HK-2 (cell line): ENCODE measurements around the gene CLEC3A.
"Not testable (repeated sequence)": the region's sequence is repeated elsewhere in the genome, so short reads cannot be mapped to it uniquely, and the experiment has no call there.

Experiments used
- DNase-seq: peaks from one replicate; pipeline ENCODE4 v3.0.0-alpha.2; 2018; ENCODE audit not compliant: unreplicated experiment

Gene CLEC3A

DNA sequence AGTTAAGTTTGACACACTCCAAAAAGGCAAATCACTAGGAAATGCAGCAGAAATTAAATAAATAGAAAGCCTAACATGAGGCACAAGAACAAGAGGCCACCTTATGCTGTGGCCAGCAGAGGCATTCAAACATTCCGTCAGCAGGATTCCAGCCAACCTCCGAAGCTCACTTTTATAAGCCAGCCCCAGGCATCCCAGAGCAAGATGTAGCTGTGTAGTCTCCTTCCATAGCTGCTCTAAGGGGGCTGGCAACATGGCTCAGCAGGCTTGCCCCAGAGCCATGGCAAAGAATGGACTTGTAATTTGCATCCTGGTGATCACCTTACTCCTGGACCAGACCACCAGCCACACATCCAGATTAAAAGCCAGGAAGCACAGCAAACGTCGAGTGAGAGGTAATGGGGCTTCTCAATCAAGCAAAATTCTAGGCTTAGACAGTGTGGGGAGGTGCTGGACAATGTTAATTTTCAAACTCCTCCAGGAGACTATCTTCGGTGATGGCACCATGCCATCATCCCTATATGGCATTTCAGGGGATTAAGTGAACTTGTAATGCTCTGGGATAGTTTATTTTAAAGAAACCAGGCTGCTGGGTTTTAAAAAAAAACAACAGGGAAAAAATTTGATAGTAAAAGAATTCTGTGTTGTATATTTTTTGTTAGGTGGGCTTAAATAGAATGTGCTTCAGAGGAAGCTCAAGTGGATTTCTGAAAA, at the start of gene CLEC3A:
TSS of gene CLEC3A (plus strand) at position 202 of the 714 bp plus-strand sequence. CDS start at position 281, 79 bp downstream.
- DNase-seq, result no peak

GRCh38 chr16:77974883-77975282, 47.5 kb upstream of the CLEC3A start:
- peak; percentile 8 for DNase-seq

- no peak for DNase-seq
Measured at GRCh38 chr16:77975942-77976341, 46.4 kb upstream of the CLEC3A start.

- DNase-seq, result no peak
Measured at GRCh38 chr16:77977339-77977738, 45.0 kb upstream of the CLEC3A start.

DNA sequence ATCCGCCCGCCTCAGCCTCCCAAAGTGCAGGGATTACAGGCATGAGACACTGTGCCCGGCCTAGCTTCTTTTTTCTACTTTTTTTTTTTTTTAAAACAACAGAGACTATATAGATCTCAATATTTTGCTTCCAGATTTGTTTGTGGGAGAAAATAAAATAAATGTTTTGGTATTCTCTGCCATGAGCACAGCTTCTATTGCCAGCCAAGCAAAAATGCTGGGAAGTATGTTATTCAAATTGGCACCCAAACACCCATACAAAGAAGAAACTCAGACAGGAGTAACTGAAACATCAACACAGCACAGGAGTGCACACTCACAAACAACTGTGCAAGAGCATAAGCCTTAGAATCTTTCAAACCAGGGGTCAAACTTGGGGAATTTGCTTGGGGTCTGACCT, 37.2 kb upstream of the CLEC3A start:
- DNase-seq, result no peak

DNA sequence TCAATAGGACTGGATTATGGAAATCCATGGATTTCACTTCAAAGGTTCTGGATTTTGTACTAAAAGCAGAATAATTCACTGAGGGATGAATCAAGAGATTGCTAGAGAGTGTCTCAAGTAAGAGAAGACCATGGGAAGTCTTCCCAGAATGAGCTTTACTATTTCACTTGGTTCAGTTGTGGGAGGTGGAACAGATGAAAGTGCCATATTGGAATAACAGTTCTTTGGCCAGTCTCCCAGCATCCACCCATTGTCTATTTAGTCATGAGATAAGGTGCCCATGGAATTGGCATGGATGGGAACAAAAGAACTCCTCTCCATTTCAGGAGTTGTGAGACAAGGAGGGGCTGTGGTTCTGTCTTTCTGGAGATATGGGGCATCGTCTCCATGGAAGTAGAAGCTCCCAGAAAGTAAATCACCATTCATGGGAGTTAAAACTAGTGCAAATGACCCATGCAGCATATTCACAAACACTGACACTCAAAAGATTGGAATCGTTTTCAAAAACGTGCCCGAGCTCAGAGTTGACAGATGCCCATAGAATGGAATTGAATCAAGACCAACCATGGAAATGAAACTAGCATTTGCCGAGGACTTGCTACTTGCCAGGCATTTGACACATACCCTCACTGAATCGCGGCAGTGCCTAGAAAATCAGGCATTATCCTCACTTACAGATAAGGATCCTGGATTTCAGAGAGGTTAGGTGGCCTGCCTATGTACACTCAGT, 36.2 kb upstream of the CLEC3A start:
- no peak for DNase-seq

- no peak for DNase-seq
Measured at GRCh38 chr16:77987810-77988209, 34.5 kb upstream of the CLEC3A start.

DNA sequence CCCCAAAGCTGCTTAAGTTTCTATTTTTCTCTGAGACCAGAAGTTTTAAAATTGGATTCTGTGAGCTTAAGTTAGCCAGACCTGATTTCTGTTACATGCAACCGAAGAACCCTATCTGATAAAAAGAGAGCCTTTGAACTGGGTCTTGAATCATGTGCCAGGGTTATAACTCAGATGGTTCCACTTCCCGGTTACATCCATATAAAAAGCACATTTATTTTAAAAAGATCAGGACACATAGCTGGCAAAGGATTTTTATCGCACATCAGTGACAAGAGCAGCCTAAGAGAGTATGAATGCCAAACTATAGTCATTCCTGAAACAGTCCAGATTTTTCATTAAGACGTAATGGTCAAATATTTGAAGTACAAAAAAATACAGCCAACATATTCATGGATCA, 32.5 kb upstream of the CLEC3A start:
- DNase-seq, result no peak

DNA sequence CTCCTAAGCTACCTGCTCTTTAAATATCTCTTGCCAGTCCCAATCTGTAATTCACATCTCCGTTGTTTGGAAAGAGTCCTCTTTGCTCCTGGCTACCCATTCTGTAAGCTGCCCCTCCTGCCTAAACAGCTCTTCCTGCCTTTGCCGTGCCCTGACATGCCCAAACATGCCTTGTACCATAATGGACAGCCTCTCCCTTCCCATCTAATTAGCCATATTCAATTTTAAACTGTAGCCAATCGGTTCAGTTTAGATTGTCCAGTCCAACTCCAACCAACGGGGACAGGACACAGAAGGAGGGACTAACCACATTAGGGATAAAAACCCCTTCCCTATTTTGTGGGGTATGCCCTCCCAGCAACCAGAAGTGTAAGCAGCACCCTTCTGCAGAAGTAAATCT, 30.6 kb upstream of the CLEC3A start:
- DNase-seq, result no peak

DNA sequence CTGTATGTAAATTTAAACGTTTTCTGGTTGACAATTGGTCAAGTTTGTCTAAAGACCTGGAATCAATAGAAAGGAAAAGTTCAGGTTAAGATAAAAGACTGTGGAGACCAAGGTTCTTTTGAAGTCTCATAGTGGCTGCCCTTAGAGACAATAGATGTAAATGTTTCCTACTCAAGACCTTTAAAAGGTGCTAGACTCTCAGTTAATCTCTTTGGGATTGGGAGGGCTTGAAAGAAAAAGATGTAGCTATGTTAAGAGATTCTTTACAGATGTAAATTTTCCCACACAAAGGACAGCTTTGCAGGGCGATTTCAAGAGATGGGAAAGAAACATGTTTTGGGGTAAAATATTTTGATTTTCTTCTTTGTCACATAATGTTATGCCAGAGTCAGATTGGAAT, 30.0 kb upstream of the CLEC3A start:
- not testable (repeated sequence) for DNase-seq

- no peak for DNase-seq
Measured at GRCh38 chr16:77993111-77993985, 29.0 kb upstream of the CLEC3A start.

DNA sequence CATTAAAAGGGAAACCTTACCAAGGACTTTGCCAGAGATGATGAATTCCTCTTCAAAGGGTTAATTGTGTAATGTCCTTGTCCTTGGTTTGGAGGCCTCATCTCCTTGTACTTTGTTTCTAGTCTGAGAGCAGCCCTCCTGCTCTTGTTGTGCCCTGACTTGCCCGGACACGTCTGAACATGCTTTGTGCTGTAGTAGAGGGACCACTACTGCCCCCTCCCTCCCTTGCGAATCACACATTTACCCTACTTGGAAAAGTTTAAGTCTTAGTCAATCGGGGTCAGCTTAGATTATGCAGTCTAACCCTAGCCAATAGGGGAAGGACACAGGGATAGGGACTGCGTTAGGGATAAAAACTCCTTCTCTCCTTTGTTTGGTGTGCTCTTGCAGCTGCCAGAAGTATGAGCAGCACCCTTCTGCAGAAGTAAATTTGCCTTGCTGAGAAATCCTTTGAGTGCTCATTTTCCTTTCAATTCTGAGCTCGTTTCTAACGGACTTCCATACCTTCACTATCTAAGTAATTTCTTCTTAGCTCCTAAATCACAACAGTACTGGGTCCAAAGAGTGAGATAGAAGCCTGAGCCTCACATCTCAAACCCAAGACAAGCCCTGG, 26.4 kb upstream of the CLEC3A start:
- no peak for DNase-seq

DNA sequence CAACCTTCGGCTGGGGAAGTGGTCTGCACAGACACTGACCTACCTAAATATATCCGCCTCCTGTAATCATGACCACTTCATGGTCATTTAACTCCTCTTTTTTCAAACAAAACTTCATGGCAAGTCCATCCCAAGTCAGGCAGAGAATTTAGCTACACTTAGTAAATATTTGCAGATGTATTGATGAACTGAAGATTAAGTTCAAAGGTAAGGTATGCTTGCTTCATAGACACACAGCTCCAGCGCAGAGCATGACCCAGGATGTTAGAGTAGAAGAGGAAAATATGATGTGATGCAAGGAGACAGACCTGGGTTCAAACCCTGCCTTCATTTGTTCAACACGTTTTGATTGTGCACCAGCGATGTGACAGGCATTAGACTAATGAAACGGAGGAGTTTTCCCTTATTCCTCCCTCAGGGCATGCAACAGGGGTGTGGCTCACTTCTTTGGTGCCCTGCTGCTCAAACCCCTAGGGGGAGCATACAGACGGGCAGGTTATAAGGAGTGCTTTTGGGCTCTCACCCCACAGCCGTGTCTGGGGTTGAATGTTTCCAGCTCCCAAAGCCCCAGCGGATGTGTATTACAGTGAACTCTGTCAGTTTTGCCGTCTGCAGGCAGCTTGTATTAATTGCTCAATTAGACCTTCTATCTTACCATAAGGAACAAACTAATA, 23.9 kb upstream of the CLEC3A start:
- DNase-seq, result no peak

GRCh38 chr16:78001451-78002025, 20.8 kb upstream of the CLEC3A start:
- no peak for DNase-seq

DNA sequence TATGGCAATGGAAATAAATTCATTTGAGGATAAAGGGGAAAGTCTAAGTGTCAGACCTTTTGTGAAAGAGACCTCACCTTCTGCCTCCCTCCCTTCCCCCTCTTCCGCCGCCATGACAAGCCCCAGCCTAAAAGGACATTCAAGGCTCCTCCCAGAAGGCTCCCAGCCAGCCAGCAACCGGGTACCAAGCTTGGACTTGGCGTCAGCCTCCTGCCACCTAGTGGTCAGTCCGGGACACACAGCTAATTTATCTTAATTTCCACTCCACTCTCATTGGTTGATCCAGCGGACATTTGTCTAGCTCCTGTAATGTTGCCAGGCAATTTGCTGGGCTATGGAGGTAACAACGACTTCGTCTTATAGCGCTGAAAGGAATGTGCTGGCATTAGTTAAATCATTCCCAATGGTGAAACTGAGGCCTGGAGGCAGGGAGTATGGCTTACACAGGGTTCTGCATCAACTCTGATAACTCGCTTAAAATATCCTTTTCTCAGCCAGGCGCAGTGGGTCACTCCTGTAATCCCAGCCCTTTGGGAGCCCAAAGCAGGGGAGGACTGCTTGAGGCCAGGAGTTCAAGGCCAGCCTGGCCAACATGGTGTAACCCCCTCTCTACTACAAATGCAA, 19.3 kb upstream of the CLEC3A start:
- DNase-seq, result peak; percentile 79

GRCh38 chr16:78004517-78004916, 17.8 kb upstream of the CLEC3A start:
- DNase-seq, result no peak

GRCh38 chr16:78005881-78006280, 16.5 kb upstream of the CLEC3A start:
- DNase-seq, result no peak

DNA sequence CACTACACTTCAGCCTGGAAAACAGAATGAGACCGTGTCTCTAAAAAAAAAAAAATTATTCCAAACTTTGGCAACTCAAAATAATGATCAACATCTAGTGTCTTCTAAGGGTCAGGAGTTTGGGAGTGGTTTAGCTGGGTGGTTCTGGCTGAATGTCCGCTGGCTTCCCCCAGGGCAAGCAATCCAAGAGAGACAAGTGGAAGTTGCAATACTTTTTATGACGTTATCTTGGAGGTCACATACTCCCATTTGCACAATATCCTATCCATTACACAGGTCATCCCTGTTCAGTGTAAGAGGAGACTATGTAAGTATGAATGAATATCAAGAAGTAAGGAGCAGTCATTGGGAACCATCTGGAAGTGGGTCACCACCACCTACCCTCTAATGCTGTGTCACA, 15.2 kb upstream of the CLEC3A start:
- DNase-seq, result no peak

GRCh38 chr16:78024159-78024558, 1.8 kb downstream of the CLEC3A start:
- no peak for DNase-seq

GRCh38 chr16:78025631-78026030, 3.3 kb downstream of the CLEC3A start:
- no peak for DNase-seq

DNA sequence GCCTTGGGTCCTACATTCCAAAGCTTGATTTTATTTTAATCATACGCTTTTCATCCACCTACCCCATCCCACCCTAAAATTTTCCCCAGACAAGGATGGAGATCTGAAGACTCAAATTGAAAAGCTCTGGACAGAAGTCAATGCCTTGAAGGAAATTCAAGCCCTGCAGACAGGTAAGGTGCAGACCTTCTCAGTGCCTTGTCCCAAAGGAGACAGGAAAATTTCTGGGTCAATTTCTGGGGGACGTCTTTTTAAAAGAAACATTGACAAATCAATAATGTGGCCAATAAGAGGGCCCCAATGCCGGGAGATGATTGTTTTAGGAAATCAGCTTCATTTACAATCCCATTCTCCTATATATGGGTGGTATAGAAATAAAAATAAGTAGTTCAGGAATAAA, 5.7 kb downstream of the CLEC3A start:
- no peak for DNase-seq
